HepG2 (cell line): ENCODE results near the gene NPB. TPM values are rescaled to one million over a fixed set of nuclear protein-coding genes. Genes with fewer than 3 reads are reported as not detected.

ENCODE experiments used
- AGO1 ChIP-seq: fragments of 200-400 bp; formaldehyde crosslinking; IDR thresholded peaks from 2 replicates; pipeline ENCODE4 v1.6.1; 2017; ENCODE audit warnings: mild to moderate bottlenecking, low read depth, low read length, moderate library complexity; ENCODE audit not compliant: poor library complexity, severe bottlenecking
- ATRX ChIP-seq: sonication (generic); formaldehyde crosslinking; IDR thresholded peaks from 2 replicates; pipeline ENCODE4 v1.4.0; 2020; ENCODE audit warnings: missing genetic modification reagents, borderline replicate concordance
- CEBPG ChIP-seq: IDR thresholded peaks from 2 replicates; pipeline ENCODE4 v1.6.1; 2016
- DDIT3 ChIP-seq: sonication (generic); formaldehyde crosslinking; IDR thresholded peaks from 2 replicates; pipeline ENCODE4 v1.4.0; 2020; ENCODE audit warnings: mild to moderate bottlenecking, missing genetic modification reagents
- HNF1B ChIP-seq: sonication (generic); formaldehyde crosslinking; IDR thresholded peaks from 2 replicates; pipeline ENCODE4 v1.5.1; 2020; ENCODE audit warnings: mild to moderate bottlenecking, moderate library complexity, missing genetic modification reagents
- NFRKB ChIP-seq: fragments of 450-650 bp; IDR thresholded peaks from 2 replicates; pipeline ENCODE4 v1.6.1; 2017
- ONECUT2 ChIP-seq: sonication (generic); formaldehyde crosslinking; IDR thresholded peaks from 2 replicates; pipeline ENCODE4 v1.4.0; 2020; ENCODE audit warnings: missing genetic modification reagents
- SRSF1 ChIP-seq: fragments of 200-400 bp; formaldehyde crosslinking; optimal IDR thresholded peaks from 2 replicates; pipeline ENCODE3; 2017; ENCODE audit warnings: mild to moderate bottlenecking, low read depth, low read length, moderate library complexity
- ZBTB2 ChIP-seq: sonication (generic); formaldehyde crosslinking; IDR thresholded peaks from 2 replicates; pipeline ENCODE4 v1.8.0; 2022; ENCODE audit warnings: low read depth, missing genetic modification reagents
- ZNF280B ChIP-seq: sonication (generic); formaldehyde crosslinking; IDR thresholded peaks from 2 replicates; pipeline ENCODE4 v1.5.0; 2020; ENCODE audit warnings: missing genetic modification reagents, mild to moderate bottlenecking, borderline replicate concordance
- ZNF281 ChIP-seq: sonication (generic); formaldehyde crosslinking; IDR thresholded peaks from 2 replicates; pipeline ENCODE4 v1.4.0; 2020; ENCODE audit warnings: missing genetic modification reagents, borderline replicate concordance
- ZNF460 ChIP-seq: sonication (generic); formaldehyde crosslinking; IDR thresholded peaks from 2 replicates; pipeline ENCODE4 v1.5.1; 2020; ENCODE audit warnings: missing genetic modification reagents, mild to moderate bottlenecking, borderline replicate concordance
- ZNF543 ChIP-seq: sonication (generic); formaldehyde crosslinking; IDR thresholded peaks from 2 replicates; pipeline ENCODE4 v1.4.0; 2020; ENCODE audit warnings: mild to moderate bottlenecking, missing genetic modification reagents
- ZNF556 ChIP-seq: sonication (generic); formaldehyde crosslinking; IDR thresholded peaks from 2 replicates; pipeline ENCODE4 v1.4.0; 2020; ENCODE audit warnings: mild to moderate bottlenecking, missing genetic modification reagents, borderline replicate concordance
- ZNF691 ChIP-seq: sonication (generic); formaldehyde crosslinking; IDR thresholded peaks from 2 replicates; pipeline ENCODE4 v1.4.0; 2020; ENCODE audit warnings: missing genetic modification reagents, low read depth, mild to moderate bottlenecking, borderline replicate concordance
- ZNF879 ChIP-seq: sonication (generic); formaldehyde crosslinking; IDR thresholded peaks from 2 replicates; pipeline ENCODE4 v1.8.1; 2023; ENCODE audit warnings: missing genetic modification reagents
- ZSCAN21 ChIP-seq: sonication (generic); formaldehyde crosslinking; IDR thresholded peaks from 2 replicates; pipeline ENCODE4 v1.8.0; 2022; ENCODE audit warnings: mild to moderate bottlenecking, missing genetic modification reagents, moderate library complexity, borderline replicate concordance
- polyA plus RNA-seq, 8 experiments: library from polyadenylated mRNA; depleted of rRNA in 3 of 8; stranded (reverse) in 7 of 8; unstranded in 1 of 8; fragments of >200 nt; fragmentation: Illumina TruSeq in 4 of 8; extraction: Trizol in 4 of 8; gene quantifications; 2 replicates each; pipeline versions ENCODE4 v1.2.1 to v1.2.3, GENCODE V29; 2011 to 2016; ENCODE audit warnings: low read depth in 4 of 8, missing spikeins in 1 of 8, mixed read lengths in 1 of 8; ENCODE audit not compliant: insufficient read depth in 1 of 8
- total RNA-seq, 5 experiments: library from RNA; depleted of rRNA; stranded (reverse); fragments of >200 nt; fragmentation: Illumina TruSeq; extraction: Trizol; gene quantifications; 2 replicates each; pipeline ENCODE4 v1.2.3, GENCODE V29; 2016; ENCODE audit warnings: low read depth in 1 of 5

The NPB gene
- total and polyA plus RNA-seq, 2 of the 13 experiments (the other 11 are each of a cell fraction or from before 2014, with no cell fraction given): 0.11 to 0.93 TPM

- TF ChIP-seq ZNF281 (peak; percentile 72; the same call in 1 of the 2 replicates), DDIT3 (CRISPR knock-in tag) (no peak), ZNF460 (no peak), ONECUT2 (CRISPR knock-in tag) (no peak), ZNF691 (no peak; the same call in 1 of the 2 replicates), HNF1B (CRISPR knock-in tag) (peak; percentile 95), ZNF879 (peak; percentile 56), AGO1 (no peak), NFRKB (no peak), SRSF1 (peak; percentile 41), CEBPG (CRISPR knock-in tag) (peak; percentile 99), ZNF543 (CRISPR knock-in tag) (peak; percentile 26; the same call in 1 of the 2 replicates), ZBTB2 (peak; percentile 94), ATRX (CRISPR knock-in tag) (no peak), ZSCAN21 (peak; percentile 84; the same call in 1 of the 2 replicates), ZNF280B (CRISPR knock-in tag) (peak; percentile 90), ZNF556 (CRISPR knock-in tag) (no peak)
Observed at GRCh38 chr17:81860756-81861568, 41.1 kb upstream of the NPB start (continued).
